ENCODE results near the gene CAMK2D. TPM values are rescaled to one million over a fixed set of nuclear protein-coding genes. Genes with fewer than 3 reads are reported as not detected.

Gene CAMK2D
- total RNA-seq, 6 donors from 2014 or later, result 41.0 to 75.8 (median 51.9) TPM

DNA sequence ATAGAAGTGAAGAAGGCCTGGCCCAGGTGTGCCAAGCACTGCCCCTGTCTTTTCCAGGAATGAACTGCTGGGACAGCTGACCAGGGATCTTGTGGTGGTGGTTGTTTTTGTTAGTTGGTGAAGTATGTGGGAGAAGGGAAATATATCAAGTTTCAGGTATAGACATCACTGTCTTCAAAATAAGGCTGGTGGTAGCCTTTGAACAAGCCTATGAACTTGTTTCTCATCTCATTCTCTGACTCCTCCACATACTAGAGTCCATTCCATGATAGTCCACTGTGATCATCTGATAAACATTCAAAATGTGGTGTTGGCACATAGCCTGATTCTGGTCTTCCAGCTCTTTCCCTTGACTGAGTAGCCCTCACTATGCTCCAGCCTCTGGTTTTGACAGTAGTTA is 303.7 kb downstream of the CAMK2D start:
- Histone ChIP-seq H3K9me3 (no peaks in the 10 kb centered on the region), H3K27me3 (no peaks in the 10 kb centered on the region), H3K36me3 (peaks cover 0 to 11% (median 2%) of the 10 kb centered on the region in 4 donors), H3K4me3 (no peak overlapping the region), H3K27ac (no peak overlapping the region), H3K4me1 (peaks cover under 1 to 6% (median 5%) of the 10 kb centered on the region in 4 donors)
- ATAC-seq (ENCODE audit: low FRiP score in 2 of 2), result no peak
- TF ChIP-seq EP300 (IDR thresholded peaks at IDR 0.05), result no peak
- no peak for TF ChIP-seq POLR2A (IDR thresholded peaks at IDR 0.05)
- no peak for TF ChIP-seq POLR2AphosphoS5 (IDR thresholded peaks at IDR 0.05)
- TF ChIP-seq, protein P1, sequence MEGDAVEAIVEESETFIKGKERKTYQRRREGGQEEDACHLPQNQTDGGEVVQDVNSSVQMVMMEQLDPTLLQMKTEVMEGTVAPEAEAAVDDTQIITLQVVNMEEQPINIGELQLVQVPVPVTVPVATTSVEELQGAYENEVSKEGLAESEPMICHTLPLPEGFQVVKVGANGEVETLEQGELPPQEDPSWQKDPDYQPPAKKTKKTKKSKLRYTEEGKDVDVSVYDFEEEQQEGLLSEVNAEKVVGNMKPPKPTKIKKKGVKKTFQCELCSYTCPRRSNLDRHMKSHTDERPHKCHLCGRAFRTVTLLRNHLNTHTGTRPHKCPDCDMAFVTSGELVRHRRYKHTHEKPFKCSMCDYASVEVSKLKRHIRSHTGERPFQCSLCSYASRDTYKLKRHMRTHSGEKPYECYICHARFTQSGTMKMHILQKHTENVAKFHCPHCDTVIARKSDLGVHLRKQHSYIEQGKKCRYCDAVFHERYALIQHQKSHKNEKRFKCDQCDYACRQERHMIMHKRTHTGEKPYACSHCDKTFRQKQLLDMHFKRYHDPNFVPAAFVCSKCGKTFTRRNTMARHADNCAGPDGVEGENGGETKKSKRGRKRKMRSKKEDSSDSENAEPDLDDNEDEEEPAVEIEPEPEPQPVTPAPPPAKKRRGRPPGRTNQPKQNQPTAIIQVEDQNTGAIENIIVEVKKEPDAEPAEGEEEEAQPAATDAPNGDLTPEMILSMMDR (IDR thresholded peaks at IDR 0.05), result no peak
- DNase-seq, result no peak

DNA sequence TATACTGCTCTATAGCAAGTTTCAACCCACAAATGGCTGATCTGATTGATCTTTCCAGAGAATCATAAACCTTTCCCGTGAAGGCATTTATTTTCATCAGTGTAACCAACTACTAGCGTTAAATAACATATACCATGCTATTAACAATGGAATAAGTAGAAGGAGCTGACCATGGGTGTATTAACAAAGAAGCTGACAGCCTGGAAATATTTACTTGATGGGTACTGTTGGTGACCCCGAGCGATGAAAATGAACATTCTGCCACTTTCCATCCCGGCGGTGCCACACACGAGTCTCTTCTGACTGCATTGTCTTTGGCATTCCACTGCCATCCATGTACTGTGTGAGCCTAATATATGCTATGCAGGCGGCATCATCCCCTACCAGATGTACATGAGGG is 304.4 kb downstream of the CAMK2D start:
- TF ChIP-seq, protein P1 (IDR thresholded peaks at IDR 0.05), result no peak
- no peak for TF ChIP-seq POLR2AphosphoS5 (IDR thresholded peaks at IDR 0.05)
- TF ChIP-seq EP300 (IDR thresholded peaks at IDR 0.05), result no peak
- no peak for TF ChIP-seq POLR2A (IDR thresholded peaks at IDR 0.05)
- DNase-seq (no peak), ATAC-seq (ENCODE audit: low FRiP score in 2 of 2) (no peak)
- no peaks in the 10 kb centered on the region for H3K27me3 ChIP-seq
- H3K4me3 ChIP-seq, result no peak overlapping the region
- no peak overlapping the region for H3K27ac ChIP-seq
- WGBS, 2 donors, result 95 to 98% methylated on average over 8 of the region's 8 CpGs
- no peaks in the 10 kb centered on the region for H3K9me3 ChIP-seq
- H3K36me3 ChIP-seq, result peaks cover 0 to 11% (median 2%) of the 10 kb centered on the region in 4 donors
- peaks cover 4 to 6% (median 5%) of the 10 kb centered on the region in 4 donors for H3K4me1 ChIP-seq

DNA sequence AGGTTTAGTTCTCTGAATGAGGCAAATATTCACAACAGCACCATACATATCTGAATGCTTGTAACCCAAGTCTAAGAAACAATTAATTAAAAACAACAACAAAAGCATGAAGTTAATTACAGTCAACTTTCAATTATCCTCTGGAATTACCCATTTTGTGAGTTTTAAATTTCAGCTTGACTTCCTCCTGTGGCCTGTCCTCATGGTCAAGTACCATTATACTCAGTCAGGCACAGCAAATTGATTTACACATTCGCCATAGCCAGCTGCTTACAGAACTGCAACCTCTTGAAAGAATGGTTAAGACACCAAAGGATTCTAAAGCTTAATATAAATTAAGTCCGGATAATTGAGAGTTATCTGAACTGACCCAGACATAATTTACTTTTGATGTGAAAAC is 306.5 kb downstream of the CAMK2D start:
- Histone ChIP-seq H3K27me3 (no peaks in the 10 kb centered on the region), H3K27ac (peak overlapping the region in 1 of 4 donors; percentile 13), H3K4me3 (no peak overlapping the region), H3K9me3 (no peaks in the 10 kb centered on the region), H3K4me1 (peaks cover 5 to 8% (median 6%) of the 10 kb centered on the region in 4 donors), H3K36me3 (peaks cover 0 to 11% (median 2%) of the 10 kb centered on the region in 4 donors)
- TF ChIP-seq POLR2A (IDR thresholded peaks at IDR 0.05) (no peak), EP300 (IDR thresholded peaks at IDR 0.05) (no peak), POLR2AphosphoS5 (IDR thresholded peaks at IDR 0.05) (no peak)
- TF ChIP-seq, protein P1 (IDR thresholded peaks at IDR 0.05), result no peak
- ATAC-seq (ENCODE audit: low FRiP score in 2 of 2) (no peak), DNase-seq (no peak)
- 74 to 93% methylated on average over 2 of the region's 2 CpGs for WGBS, 2 donors

DNA sequence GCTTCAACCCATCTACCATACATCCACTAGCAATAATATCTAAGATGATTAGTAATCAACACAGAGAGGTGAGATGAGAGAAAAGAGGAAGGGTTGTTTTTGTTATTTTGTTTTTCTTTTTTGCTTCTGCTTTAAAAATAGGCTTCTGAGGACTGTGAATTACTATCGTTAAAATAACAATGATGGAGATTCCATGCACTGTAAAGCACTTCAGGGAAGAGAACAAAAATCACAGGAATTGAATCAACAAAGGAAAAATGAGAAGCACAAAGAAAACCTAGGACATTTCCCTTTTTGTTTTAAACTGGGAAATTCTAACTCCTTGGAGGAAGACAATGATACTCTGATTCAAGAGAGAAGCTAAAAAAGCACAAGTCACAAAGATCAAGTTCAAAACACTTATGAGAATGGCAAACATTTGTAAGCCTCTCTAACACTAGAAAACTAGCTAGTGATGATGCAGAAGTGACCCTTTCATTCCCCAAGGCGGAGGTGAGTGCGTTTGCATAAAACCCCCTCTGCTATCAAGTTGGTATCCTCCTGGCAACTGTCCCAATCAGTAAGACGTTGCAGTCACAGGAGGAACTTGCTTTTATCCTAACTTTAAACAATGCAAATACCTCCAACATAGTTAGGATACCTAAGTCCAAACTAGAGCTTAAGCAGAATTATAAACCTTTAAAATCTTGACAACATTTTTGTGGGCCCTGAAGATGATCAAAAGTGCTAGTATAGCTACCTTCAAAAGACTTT is 308.5 kb downstream of the CAMK2D start:
- no peak for DNase-seq
- Histone ChIP-seq H3K4me3 (no peak overlapping the region), H3K4me1 (peaks cover 5 to 14% (median 12%) of the 10 kb centered on the region in 4 donors), H3K27ac (peak overlapping the region in 2 of 4 donors; percentile 1 to 58), H3K27me3 (no peaks in the 10 kb centered on the region), H3K9me3 (no peaks in the 10 kb centered on the region), H3K36me3 (peaks cover 0 to 11% (median 2%) of the 10 kb centered on the region in 4 donors)
- ATAC-seq (ENCODE audit: low FRiP score in 2 of 2), result peak in 1 of 2 donors; percentile 40
- TF ChIP-seq EP300 (IDR thresholded peaks at IDR 0.05) (no peak), POLR2AphosphoS5 (IDR thresholded peaks at IDR 0.05) (no peak), POLR2A (IDR thresholded peaks at IDR 0.05) (no peak)
- TF ChIP-seq, protein P1 (IDR thresholded peaks at IDR 0.05), result no peak
- WGBS, 2 donors, result 21 to 22% methylated on average over 4 of the region's 4 CpGs
